Heart left ventricle (tissue), 13 donors: ENCODE data around the gene TRIM9.

ENCODE experiments used
- POLR2A ChIP-seq, 2 donors: fragments of 450-650 bp; IDR thresholded peaks; one replicate each; pipeline ENCODE4 v1.6.1; 2017; ENCODE audit warnings: antibody characterized with exemption in 2 of 2, mild to moderate bottlenecking in 2 of 2, moderate library complexity in 2 of 2
- TF ChIP-seq, protein P1 (sequence below), 12 donors: fragments of 200-600 bp; sonication (generic) in 4 of 12; IDR thresholded peaks; one replicate each; pipeline versions ENCODE4 v1.5.0 to v1.8.0; 2018 to 2022; ENCODE audit warnings: antibody characterized with exemption in 12 of 12, mild to moderate bottlenecking in 5 of 12
- donor health status: ischemic (EF 13 %, LVEDD 7.1; RV severe dilation, severe dysfunction).
- donor health status: DM: no; HTN: yes; CAD: no.
- donor health status: DM: no; HTN: no; CAD: no.
- donor health status: ischemic (EF 25% LVEDD 6.9; RV normal size, moderate dysfunction).
- donor health status: ischemic (EF 25% LVEDD 5.7; RV mildly dilated, moderate dysfunction).
- donor health status: ischemic (EF 35%, LVEDD 5.7; RV mildly dilated, moderate dysfunction).
- donor health status: nonischemic (EF 11% LVEDD 7.7; RV severe dilation, severe dysfunction).
- donor health status: DM: yes; HTN: yes; CAD: no.
- donor health status: PGD.
- donor health status: ischemic (EF 29% LVEDD 5.4; RV normal size, mild dysfunction).
- donor health status: nonischemic (EF 23%, LVEDD 6.1; RV moderate dilation, normal function).

DNA sequence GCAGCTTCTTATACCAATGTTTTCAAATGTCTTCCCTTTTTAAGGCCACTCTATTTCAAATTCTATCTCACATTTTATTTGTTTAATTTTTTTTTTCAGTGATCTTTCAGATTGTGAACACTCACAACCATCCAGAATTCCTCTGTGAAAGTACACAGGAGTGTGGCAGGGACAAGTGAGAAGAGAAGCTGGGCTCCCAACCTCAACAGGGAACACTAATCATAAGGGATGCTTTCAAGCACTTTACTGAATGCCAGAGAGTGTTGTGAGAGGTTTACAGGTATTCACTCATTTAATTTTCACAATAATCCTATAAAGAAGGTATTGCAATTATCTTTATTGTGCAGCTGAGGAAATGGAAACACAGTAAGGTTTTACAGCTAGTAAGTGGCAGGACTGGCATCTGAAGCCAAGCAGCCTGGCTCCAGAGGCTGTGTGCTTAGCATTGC, 90.5 kb downstream of the TRIM9 start:
- TF ChIP-seq POLR2A (IDR thresholded peaks at IDR 0.05): no peak
- TF ChIP-seq, protein P1, sequence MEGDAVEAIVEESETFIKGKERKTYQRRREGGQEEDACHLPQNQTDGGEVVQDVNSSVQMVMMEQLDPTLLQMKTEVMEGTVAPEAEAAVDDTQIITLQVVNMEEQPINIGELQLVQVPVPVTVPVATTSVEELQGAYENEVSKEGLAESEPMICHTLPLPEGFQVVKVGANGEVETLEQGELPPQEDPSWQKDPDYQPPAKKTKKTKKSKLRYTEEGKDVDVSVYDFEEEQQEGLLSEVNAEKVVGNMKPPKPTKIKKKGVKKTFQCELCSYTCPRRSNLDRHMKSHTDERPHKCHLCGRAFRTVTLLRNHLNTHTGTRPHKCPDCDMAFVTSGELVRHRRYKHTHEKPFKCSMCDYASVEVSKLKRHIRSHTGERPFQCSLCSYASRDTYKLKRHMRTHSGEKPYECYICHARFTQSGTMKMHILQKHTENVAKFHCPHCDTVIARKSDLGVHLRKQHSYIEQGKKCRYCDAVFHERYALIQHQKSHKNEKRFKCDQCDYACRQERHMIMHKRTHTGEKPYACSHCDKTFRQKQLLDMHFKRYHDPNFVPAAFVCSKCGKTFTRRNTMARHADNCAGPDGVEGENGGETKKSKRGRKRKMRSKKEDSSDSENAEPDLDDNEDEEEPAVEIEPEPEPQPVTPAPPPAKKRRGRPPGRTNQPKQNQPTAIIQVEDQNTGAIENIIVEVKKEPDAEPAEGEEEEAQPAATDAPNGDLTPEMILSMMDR (IDR thresholded peaks at IDR 0.05): no peak
